Fibroblast of upper back skin (primary cell): ENCODE data around the gene NDE1.

ENCODE experiments used
- DNase-seq: peaks from one replicate; pipeline ENCODE4 v3.0.0-alpha.2; 2013

NDE1 gene

DNA sequence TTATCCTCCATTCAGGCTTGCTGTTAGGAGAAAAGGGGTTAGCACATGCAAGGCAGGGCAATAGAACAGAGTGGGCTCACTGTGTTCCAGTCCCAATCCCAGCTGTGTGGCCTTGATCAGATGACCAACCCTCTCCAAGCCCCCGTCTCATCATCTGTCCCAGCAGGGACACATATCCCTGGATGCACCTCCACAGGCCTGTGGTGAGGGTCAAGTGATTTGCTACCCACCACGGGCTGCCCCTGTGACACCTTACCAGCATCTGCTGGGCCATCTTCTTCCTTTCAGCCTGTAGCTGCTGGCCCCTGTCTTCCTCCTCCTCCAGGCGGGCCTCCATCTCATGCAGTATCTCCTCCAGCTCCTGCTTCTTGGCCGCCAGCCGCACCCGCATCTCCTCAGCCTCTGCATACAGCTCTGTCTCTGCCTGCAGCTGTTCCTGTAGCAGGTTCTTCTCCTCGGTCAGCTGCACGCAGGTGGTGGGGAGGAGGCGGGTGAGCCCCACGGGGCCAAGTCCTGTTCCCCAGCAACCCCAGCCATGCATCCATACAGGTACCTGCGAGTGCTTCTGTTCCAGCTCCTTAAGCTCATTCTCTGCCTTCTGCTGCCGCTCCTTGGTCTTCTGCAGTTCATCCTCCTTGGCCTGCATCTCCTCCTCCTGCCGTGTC lies 91.3 kb downstream of the NDE1 start:
- DNase-seq: no peak

DNA sequence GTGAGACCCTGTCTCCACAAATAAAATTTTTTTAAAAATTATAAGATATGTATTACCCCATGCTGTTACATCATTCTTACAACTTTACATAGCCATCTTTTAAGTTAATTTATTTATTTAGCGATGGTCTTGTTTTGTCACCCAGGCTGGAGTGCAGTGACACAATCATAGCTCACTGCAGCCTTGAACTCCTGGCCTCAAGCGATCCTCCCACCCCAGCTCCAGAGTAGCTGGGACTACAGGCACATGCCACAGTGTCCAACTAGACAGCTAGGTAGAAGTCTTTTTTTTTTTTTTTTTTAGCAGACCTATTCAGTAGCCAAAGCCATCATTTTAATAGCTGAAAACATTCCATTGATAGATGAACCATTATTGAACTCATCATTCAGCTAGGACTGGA lies 92.7 kb downstream of the NDE1 start:
- DNase-seq: no peak

DNA sequence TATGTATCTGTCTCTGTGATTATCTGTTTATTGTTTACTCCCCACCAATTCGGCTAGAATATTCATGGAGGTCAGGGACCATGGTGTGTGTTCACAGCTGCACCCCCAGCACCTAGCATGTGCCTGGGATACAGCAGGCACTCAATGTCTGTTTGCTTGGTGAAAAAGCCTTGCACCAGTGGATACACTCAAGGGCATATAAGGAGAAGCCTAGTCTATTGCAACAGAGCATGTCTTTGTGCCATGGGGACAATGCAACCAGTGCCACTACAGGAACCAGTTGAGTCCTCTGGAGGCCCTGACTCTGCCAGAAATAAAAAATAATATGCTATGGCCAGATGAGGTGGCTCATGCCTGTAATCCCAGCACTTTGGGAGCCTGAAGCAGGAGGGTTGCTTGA lies 93.6 kb downstream of the NDE1 start:
- no peak for DNase-seq

DNA sequence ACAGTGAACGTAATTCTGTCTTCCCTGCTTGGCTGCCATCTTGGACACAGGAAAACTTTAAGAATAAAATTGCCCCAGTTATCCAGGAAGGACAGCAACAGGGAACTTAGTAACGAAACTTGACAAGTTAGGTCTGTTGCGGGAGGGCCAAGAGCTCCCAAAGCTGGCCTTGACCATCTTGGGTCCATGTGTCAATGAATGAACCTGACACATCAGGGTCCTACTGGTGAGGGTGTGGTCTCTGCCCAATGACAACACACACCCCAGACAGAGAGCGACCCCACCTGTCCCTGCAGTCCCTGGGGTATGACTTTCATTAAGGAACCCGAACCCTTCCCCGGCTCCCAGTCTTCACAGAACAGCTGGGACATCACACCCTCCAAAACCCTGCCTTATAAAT lies 96.3 kb downstream of the NDE1 start:
- DNase-seq: no peak

DNA sequence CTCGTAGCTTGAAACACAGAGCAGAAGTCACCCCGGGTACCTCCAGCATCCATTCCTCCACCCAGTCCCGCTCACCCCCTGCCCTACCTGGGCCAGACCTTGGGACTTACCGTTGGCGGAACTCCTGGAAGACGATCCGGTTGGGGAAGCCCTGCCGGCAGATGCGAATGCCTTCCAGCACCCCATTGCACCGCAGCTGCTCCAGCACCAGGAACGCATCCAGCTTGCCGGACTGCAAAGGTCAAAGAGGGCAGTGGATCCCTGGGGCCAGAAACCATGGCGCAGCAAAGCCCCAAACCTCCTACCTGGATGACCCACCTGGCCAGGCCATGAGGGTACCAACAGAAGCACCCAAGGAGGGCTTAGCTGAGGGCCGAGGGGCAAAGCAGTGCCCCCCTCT lies 97.9 kb downstream of the NDE1 start:
- no peak for DNase-seq

DNA sequence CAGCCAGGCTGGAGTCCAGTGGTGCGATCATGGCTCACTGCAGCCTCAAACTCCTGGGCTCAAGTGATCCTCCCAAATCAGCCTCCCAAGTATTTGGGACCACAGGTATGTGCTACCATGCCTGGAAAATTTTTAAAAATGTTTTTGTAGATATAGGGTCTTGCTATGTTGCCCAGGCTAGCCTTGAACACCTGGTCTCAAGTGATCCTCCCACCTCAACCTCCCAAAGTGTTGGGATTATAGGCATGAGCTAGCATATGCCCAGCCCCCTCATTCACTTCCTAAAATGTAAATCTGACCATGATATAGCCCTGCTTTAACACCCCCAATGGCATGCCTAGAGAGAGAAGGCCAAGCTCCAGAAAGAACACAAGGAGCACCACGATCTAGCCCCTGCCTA lies 98.6 kb downstream of the NDE1 start:
- DNase-seq: no peak

DNA sequence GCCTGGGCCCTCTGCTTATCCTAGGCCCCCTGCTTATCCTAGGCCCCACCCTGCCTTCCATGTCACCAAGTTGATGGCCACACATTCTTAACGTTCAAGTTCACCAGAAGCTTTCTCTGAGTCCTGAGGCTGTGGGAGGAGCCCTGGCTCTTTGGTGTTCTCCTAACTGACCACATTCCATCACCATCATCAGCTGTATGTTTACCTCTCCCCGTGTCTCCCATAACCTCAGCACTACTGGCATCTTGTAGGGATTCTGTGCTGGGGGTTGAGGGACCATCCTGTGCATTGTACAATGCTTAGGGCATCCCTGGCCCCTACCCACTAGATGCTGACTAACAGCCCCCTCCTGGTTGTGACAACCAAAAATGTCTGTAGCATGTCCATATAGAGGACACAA lies 99.3 kb downstream of the NDE1 start:
- DNase-seq: no peak

DNA sequence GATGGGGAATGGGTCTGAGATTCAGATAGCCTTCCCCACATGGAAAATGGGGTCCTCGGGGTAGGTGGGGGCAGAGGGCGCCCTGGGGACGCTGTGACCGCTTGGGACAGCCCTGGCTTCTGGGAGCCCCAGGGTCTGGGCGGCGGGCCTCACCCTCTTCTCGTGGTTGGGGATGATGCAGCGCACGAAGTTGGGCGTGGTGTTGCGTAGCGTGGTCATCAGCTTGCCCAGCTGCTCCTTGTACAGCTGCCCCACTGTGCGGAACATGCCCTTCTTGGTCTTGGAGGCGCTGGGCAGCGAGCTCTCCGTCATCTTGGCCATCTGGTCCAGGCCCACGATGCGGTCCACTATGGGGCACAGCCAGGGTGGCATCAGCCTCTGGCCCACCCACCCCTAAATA lies 99.9 kb downstream of the NDE1 start:
- DNase-seq: no peak

DNA sequence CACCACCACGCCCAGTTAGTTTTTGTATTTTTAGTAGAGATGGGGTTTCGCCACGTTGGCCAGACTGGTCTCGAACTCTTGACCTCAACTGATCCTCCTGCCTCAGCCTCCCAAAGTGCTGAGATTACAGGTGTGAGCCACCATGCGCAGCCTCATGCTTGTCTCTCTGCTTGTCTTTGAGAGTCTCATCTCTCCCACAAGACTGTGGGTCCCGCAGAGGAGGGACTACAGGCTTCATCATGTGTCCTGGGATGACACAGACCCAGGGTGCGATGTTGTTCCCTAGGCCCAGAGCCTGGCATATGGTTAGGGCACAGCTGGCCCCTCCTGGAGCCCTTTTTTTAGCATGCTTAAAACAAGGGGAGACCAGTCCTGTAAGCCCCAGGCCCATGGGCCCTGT lies 101.9 kb downstream of the NDE1 start:
- DNase-seq: no peak

DNA sequence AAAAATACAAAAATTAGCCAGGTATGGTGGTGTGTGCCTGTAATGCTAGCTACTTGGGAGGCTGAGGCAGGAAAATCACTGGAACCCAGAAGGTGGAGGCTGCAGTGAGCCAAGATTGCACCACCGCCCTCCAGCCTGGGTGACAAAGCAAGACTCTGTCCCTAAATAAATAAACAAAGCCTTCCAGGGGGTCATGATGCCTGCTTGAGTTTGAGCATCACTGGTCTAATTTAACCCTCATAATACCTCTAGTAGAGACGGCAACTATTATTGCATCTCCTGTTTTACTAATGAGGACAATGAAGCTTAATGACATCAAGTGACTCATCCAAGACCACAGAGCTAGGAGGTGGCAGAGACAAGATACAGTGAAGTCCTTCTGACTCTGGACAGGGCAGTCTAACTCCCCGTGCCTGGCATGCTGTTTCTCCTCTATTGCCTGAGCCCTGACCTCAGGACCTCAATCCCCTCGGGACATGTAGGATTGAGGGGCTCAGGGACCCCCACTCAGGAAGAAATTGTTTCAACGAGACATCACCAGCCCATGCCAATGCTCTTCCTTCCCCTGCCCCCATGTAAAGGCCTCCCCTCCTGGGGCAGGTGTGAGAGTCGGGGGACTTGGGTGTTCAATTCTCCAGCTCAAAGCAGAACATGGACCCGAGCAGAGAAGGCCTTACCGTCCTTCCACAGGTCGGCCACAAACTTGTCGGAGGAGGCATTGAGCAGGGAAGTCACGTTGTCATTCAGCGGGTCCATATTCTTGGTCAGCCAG lies 102.9 kb downstream of the NDE1 start:
- no peak for DNase-seq

DNA sequence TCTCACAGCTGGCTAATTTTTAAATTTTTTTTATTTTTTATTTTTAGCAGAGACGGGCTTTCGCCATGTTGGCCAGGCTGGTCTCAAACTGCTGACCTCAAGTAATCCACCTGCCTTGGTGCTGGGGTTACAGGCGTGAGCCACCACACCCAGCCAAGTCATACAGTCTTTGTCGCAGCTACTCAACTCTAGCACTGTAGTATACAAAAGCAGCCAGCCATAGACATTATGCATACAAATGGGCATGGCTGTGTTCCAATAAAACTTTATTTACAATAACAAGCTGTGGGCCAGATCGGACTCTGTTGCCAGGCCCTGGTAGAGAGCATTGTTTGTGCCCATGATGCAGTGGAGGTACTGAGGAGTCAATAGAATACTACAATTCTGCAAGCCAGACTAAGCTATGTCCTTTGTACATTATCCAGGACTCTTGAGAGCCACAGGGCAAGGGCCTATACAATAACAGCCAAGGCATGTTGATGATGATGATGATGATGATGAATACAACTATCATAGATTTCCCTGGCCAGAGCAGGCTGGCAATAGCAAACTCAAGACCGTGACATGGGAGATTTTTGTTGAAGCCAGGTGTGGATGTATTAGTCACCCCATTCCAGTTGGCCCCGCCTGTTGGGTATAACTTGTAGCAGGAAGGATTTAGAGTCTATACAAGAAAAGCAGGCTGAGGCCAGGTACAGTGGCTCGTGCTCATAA lies 104.9 kb downstream of the NDE1 start:
- DNase-seq: no peak

DNA sequence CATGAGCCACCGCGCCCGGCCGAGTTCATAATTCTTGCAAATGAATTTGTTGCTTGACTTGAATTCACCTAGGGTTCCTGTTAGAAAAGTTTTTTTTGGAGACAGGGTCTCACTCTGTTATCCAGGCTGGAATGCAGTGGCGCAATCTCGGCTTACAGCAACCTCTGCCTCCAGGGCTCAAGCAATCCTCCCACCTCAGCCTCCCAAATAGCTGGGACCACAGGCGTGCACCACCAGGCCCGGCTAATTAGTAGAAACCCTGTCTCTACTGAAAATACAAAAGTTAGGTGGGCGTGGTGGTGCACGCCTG lies 107.0 kb downstream of the NDE1 start:
- no peak for DNase-seq

DNA sequence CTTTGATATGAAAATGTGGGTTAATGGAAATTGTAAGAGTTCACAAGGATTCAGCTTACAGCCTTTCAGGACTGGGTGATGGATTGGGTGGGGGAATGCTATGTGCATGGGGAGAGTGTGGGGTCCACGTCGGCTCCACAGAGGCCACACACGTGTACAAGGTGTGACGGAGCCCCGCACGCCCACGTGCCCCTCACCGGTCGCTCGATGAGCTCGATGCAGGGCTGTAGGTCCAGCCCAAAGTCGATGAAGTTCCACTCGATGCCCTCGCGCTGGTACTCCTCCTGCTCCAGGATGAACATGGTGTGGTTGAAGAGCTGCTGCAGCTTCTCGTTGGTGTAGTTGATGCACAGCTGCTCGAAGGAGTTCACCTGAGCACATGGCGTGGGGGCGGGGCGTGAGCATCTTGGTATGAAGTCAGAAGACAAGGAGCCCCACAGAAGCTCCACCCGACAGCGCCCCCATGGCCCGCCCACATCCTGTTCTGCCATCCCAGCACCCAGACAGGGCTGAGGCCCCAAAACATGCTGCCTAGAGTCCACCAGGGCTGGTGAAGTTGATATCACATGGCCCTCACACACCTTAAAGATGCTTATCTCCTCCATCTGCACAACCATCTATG lies 107.7 kb downstream of the NDE1 start:
- DNase-seq: no peak

DNA sequence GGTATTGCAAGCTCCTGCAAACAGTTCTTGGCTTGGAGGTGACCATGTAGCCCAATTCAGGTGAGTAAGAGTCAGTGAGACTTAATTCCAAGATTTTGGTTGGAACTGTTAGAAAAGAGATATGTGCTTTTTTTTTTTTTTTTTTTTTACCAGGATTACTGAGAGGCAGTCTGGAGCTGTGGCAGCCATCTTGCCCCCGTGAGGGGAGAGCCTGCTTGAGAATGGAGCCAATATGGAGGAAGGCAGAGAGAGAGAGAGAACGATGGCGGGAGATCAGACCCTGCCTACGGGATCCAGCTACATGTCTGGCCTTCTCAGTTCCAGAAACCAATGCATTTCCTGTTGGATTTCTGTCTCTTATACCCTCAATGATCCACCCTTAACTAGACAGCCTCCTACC lies 109.0 kb downstream of the NDE1 start:
- no peak for DNase-seq

DNA sequence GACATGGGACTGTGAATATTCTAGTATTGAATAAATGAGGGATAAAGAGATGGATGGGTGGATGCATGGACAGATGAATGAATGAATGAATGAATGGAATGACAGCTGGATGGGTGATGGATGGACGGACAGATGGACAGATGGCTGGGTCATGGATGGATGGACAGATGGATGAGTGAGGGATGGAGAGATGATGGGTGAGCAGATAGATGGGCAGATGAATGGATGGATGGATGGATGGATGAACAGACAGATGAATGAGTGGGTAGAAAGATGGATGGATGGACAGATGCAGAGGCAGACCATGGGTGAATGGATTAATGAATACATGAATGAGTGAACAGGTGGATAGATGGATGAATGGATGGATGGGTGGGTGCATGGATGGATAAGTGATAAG lies 110.1 kb downstream of the NDE1 start:
- DNase-seq: no peak

DNA sequence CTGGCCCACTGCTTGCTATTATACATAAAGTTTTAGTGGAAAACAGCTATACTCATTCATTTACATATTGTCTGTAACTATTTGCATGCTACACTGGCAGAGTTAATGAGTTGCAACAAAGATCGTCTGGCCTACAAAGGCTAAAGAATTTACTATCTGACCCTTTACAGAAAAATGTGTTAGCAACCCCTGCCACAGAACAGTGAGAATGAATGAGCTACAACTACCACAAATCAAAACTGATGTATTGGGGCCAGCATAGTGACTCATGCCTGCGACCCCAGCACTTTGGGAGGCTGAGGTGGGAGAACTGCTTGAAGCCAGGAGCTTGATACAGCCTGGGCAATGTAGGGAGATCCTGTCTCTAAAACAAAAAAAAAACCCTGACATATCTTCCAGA lies 114.1 kb downstream of the NDE1 start:
- DNase-seq: no peak

DNA sequence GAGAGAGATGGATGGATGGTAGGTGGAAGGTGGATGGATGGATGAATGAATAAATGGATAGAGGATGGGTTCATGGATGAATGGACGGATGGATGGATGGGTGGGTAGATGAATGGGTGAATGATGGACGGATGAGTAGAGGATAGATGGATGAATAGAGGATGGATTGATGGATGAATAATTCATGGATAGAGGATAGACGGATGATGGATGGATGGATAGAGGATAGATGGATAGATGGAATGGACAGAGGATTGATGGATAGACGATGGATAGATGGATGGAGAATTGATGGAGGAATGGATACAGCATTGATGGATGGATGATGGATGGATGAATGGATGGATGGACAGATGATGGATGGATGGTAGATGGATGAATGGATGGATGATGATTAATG lies 115.1 kb downstream of the NDE1 start:
- no peak for DNase-seq

DNA sequence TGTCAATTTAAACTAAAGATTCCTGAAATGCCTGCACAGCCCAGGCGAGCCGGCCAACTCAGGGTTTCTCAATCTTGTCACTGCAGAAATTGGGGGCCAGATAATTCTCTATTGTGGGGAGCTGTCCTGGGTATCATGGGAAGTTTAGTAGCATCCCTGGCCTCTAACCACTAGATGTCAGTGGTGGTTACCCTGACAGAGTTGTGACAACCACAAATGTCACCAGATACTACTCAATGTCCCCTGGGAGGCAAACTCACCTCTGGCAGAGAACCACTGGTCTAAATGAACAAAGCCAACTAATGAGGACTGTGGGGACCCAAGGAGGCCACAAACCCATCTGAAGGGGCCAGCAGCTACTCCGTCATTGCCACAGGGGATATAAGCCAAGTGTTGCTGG lies 115.8 kb downstream of the NDE1 start:
- DNase-seq: peak; percentile 28

DNA sequence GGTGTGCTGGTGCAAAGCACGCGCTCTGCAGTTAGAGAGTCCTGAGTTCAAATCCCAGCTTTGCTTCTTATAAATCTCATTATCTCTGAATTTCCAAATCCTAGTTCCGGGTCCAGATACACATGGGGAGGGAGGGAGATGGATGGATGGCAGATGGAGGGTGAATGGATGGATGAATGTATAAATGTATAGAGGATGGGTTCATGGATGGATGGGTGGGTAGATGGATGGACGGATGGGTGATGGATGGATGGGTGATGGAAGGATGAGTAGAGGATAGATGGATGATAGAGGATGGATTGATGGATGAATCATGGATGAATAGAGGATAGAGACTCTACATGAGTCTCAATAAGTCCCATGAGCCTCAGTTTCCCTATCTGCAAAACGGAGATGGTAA lies 116.9 kb downstream of the NDE1 start:
- DNase-seq: no peak

DNA sequence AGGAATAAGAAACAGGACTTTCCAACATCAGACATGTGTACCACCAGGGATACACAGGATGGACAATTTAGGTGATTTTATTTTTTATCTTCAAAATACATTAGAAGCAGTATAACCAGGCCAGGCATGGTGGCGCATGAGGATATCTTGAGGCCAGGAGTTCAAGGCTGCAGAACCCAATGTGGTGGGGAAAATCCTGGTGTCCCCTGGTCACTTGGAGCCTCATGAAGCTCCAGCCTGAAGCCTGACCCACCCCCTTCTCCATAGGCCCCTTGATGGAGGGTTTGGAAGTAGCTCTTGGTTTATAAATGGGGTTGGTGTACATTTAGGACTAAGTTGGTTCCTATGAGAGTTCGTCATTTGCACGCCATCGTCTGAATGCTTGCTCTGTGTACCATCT lies 118.2 kb downstream of the NDE1 start:
- DNase-seq: no peak

DNA sequence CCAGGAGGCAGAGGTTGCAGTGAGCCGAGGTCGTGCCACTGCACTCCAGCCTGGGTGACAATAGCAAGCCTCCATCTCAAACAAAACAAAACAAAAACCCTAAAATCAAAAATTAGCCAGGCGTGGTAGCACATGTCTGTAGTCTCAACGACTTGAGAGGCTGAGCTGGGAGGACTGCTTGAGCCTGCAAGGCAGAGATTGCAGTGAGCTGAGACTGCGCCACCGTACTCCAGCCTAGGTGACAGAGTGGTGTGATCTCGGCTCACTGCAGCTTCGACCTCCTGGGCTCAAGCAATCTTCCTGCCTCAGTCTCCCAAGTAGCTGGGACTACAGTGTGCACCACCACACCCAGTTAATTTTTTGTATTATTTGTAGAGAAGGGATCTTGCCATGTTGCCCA lies 119.2 kb downstream of the NDE1 start:
- no peak for DNase-seq

DNA sequence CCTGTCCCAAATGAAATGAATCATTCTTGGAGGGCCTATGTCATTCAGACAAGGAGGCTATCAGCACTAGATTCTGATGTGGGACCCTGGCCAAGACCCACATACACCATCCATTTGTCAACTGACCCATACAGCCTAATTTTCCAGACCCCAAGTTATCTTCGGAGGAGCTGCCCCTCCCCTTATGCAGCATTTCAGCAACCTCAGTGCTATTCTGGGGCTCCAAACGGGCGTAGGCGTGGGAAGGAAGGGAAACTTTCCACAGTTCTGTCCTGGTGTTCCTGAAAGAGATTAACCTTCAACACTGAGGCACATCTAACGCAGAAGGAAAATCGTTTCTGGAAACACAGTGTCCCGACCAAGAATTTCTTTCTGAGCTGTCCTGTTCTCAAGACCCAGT lies 120.1 kb downstream of the NDE1 start:
- no peak for DNase-seq

DNA sequence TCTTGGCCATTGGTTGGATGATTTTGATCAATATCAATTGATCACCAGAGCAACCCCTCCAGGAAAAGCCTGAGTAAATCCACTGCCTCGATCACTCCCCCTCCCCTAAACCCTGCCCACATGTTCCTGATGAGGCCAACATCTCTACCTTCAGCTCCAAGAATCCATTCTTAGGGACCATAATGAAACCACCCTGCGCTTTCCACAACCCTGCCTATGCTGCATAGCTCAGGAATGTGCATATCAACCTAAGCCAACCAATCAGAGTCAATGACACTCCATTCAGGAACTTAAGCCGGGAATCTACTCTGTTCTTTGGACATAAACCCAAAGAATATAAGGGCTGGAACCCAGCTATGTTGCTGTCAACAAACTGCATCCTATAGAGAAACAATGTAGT lies 120.5 kb downstream of the NDE1 start:
- DNase-seq: peak; percentile 58

DNA sequence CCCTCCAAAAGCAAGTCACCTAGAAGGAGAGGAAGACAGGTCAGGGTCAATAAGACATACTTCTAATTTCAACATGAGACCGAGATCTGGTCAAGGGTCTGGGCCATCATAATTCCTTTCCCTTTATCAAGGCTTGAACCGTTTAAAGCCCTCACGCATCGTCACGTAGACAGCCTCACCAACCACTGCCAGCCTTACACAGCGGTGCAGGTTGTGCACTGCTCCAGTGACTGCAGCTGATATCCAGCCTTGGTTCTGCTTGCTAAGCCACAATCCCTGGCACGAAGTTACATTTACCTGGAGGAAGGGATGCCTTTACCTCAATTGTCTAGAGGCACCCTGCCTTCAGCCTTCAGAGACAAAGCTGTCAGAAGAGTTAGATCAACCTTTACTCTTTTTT lies 121.6 kb downstream of the NDE1 start:
- DNase-seq: no peak
